DMS153 treated with DMSO at 0.1 percent for 48 hours (cell line): ENCODE measurements around the gene RAI1.

Source experiments
- DNase-seq: peaks from one replicate; lab custom pipeline; 2025; ENCODE audit not compliant: unreplicated experiment; lab: John Stamatoyannopoulos, UW

The RAI1 gene

GRCh38 chr17:17749025-17749772, 67.9 kb downstream of the RAI1 start:
- peak; percentile 22 for DNase-seq

- peak; percentile 5 for DNase-seq
Observed at GRCh38 chr17:17749921-17750320, 68.7 kb downstream of the RAI1 start.

- no peak for DNase-seq
Observed at GRCh38 chr17:17750881-17751280, 69.6 kb downstream of the RAI1 start.

GRCh38 chr17:17751489-17752088, 70.3 kb downstream of the RAI1 start:
- no peak for DNase-seq

GRCh38 chr17:17752089-17752820, 71.0 kb downstream of the RAI1 start:
- peak; percentile 52 for DNase-seq

- DNase-seq = no peak
Observed at GRCh38 chr17:17752821-17753321, 71.6 kb downstream of the RAI1 start.

GRCh38 chr17:17754719-17755686, 73.7 kb downstream of the RAI1 start:
- no peak for DNase-seq

GRCh38 chr17:17755715-17756114, 74.5 kb downstream of the RAI1 start:
- DNase-seq = no peak

- peak; percentile 17 for DNase-seq
Observed at GRCh38 chr17:17757391-17757791, 76.1 kb downstream of the RAI1 start.

- DNase-seq = peak; percentile 25
Observed at GRCh38 chr17:17757956-17758845, 76.9 kb downstream of the RAI1 start.

- no peak for DNase-seq
Observed at GRCh38 chr17:17758941-17759563, 77.8 kb downstream of the RAI1 start.

GRCh38 chr17:17760350-17760749, 79.1 kb downstream of the RAI1 start:
- DNase-seq = no peak

- DNase-seq = no peak
Observed at GRCh38 chr17:17760872-17761550, 79.8 kb downstream of the RAI1 start.

GRCh38 chr17:17761894-17762743, 80.9 kb downstream of the RAI1 start:
- no peak for DNase-seq

GRCh38 chr17:17762744-17763105, 81.5 kb downstream of the RAI1 start:
- no peak for DNase-seq

- DNase-seq = no peak
Observed at GRCh38 chr17:17763136-17763535, 81.9 kb downstream of the RAI1 start.

GRCh38 chr17:17763734-17764133, 82.5 kb downstream of the RAI1 start:
- DNase-seq = no peak
